Fibroblast of lung (primary cell): ENCODE results near the gene SCN8A. TPM values are rescaled to one million over a fixed set of nuclear protein-coding genes. Genes with fewer than 3 reads are reported as not detected.

Experiments
- DNase-seq, 2 donors: peaks; one replicate each; pipeline versions ENCODE4 v3.0.0 to v3.0.0-alpha.2; 2010; ENCODE audit warnings: low read depth in 2 of 2
- H2AFZ ChIP-seq: 2 replicates; pipeline ENCODE4 v1.5.1; 2012; ENCODE audit warnings: low read length, control low read depth, inconsistent platforms
- H3K27ac ChIP-seq: 2 replicates; pipeline ENCODE4 v1.5.1; 2011; ENCODE audit warnings: low read length, control low read depth; ENCODE audit not compliant: insufficient read depth
- H3K27me3 ChIP-seq: 2 replicates; pipeline ENCODE4 v1.5.1; 2011; ENCODE audit warnings: mild to moderate bottlenecking, low read length; ENCODE audit not compliant: control insufficient read depth, insufficient read depth
- H3K36me3 ChIP-seq: 2 replicates; pipeline ENCODE4 v1.5.1; 2011; ENCODE audit warnings: low read length; ENCODE audit not compliant: control insufficient read depth, insufficient read depth
- H3K4me1 ChIP-seq: 2 replicates; pipeline ENCODE4 v1.5.1; 2011; ENCODE audit warnings: low read length; ENCODE audit not compliant: control insufficient read depth, insufficient read depth; ENCODE audit errors: extremely low read depth
- H3K4me2 ChIP-seq: 2 replicates; pipeline ENCODE4 v1.5.1; 2011; ENCODE audit warnings: low read length, control low read depth; ENCODE audit not compliant: insufficient read depth; ENCODE audit errors: extremely low read depth
- H3K4me3 ChIP-seq, 4 experiments: fragments of 200-600 bp in 1 of 4; sonication (generic) in 1 of 4; replicated peaks in 1 of 4; 2 replicates each; pipeline ENCODE4 v1.5.1; 2011 to 2016; ENCODE audit warnings: low read length in 4 of 4, low read depth in 3 of 4, mild to moderate bottlenecking in 3 of 4, control low read depth in 2 of 4, inconsistent platforms in 1 of 4, mixed read lengths in 1 of 4; ENCODE audit not compliant: insufficient read depth in 1 of 4; ENCODE audit errors: control extremely low read depth in 1 of 4
- H3K79me2 ChIP-seq: 2 replicates; pipeline ENCODE4 v1.5.1; 2012; ENCODE audit warnings: mild to moderate bottlenecking, low read length, inconsistent platforms; ENCODE audit not compliant: control insufficient read depth, insufficient read depth
- H3K9ac ChIP-seq: 2 replicates; pipeline ENCODE4 v1.5.1; 2011; ENCODE audit warnings: mild to moderate bottlenecking, low read length, control low read depth; ENCODE audit not compliant: insufficient read depth
- H3K9me3 ChIP-seq: 2 replicates; pipeline ENCODE4 v1.5.1; 2012; ENCODE audit warnings: low read depth, low read length; ENCODE audit not compliant: control insufficient read depth, insufficient read depth
- H4K20me1 ChIP-seq: 2 replicates; pipeline ENCODE4 v1.5.1; 2011; ENCODE audit warnings: low read length; ENCODE audit not compliant: control insufficient read depth, insufficient read depth; ENCODE audit errors: extremely low read depth
- EZH2 ChIP-seq: IDR thresholded peaks from 2 replicates; pipeline ENCODE4 v1.5.1; 2012; ENCODE audit warnings: low read length, control low read depth, mild to moderate bottlenecking; ENCODE audit errors: missing control alignments
- polyA plus RNA-seq, 2 donors: library from polyadenylated mRNA; depleted of rRNA in 1 of 2; stranded (reverse) in 1 of 2; unstranded in 1 of 2; fragments of >200 nt; gene quantifications; 2 replicates each; pipeline ENCODE4 v1.2.1, GENCODE V29; 2011 to 2012; ENCODE audit warnings: missing spikeins in 1 of 2
- total RNA-seq: library from RNA; depleted of rRNA; stranded (reverse); fragments of >200 nt; gene quantifications from 2 replicates; pipeline ENCODE4 v1.2.1, GENCODE V29; 2014
- TF ChIP-seq, protein P1 (sequence below), 2 donors: IDR thresholded peaks in 1 of 2; conservative IDR thresholded peaks in 1 of 2; 1 replicate in 1 of 2; 2 replicates in 1 of 2; pipeline ENCODE4 v1.5.1; 2011 to 2012; ENCODE audit warnings: low read length in 2 of 2, control low read depth in 1 of 2, inconsistent platforms in 1 of 2, low read depth in 1 of 2, mild to moderate bottlenecking in 1 of 2

Gene SCN8A
- total and polyA plus RNA-seq, 2 donors (not counting 1 experiment from before 2014, with no cell fraction given) = 12.8 to 27.2 TPM

GRCh38 chr12:51678086-51678724, 87.2 kb downstream of the SCN8A start:
- no peak overlapping the region for H3K4me2 ChIP-seq
- no peak for TF ChIP-seq EZH2
- TF ChIP-seq, protein P1, sequence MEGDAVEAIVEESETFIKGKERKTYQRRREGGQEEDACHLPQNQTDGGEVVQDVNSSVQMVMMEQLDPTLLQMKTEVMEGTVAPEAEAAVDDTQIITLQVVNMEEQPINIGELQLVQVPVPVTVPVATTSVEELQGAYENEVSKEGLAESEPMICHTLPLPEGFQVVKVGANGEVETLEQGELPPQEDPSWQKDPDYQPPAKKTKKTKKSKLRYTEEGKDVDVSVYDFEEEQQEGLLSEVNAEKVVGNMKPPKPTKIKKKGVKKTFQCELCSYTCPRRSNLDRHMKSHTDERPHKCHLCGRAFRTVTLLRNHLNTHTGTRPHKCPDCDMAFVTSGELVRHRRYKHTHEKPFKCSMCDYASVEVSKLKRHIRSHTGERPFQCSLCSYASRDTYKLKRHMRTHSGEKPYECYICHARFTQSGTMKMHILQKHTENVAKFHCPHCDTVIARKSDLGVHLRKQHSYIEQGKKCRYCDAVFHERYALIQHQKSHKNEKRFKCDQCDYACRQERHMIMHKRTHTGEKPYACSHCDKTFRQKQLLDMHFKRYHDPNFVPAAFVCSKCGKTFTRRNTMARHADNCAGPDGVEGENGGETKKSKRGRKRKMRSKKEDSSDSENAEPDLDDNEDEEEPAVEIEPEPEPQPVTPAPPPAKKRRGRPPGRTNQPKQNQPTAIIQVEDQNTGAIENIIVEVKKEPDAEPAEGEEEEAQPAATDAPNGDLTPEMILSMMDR (conservative IDR thresholded peaks at IDR 0.05 in 1 of 2, IDR thresholded peaks at IDR 0.05 in 1 of 2; ENCODE audit: low read depth in 1 of 2, low read length in 2 of 2) = peak; percentile 86 to 91

GRCh38 chr12:51682981-51683380, 91.9 kb downstream of the SCN8A start:
- no peaks in the 10 kb centered on the region for H3K27me3 ChIP-seq
- no peak overlapping the region for H3K27ac ChIP-seq
- H4K20me1 ChIP-seq = no peaks in the 10 kb centered on the region
- no peak for DNase-seq
- TF ChIP-seq, protein P1 (conservative IDR thresholded peaks at IDR 0.05 in 1 of 2, IDR thresholded peaks at IDR 0.05 in 1 of 2; ENCODE audit: low read depth in 1 of 2, low read length in 2 of 2) = no peak
- TF ChIP-seq EZH2 = no peak
- no peak overlapping the region for H2AFZ ChIP-seq
- no peaks in the 10 kb centered on the region for H3K36me3 ChIP-seq
- no peaks in the 10 kb centered on the region for H3K9me3 ChIP-seq
- H3K4me2 ChIP-seq = no peak overlapping the region
- no peaks in the 10 kb centered on the region for H3K79me2 ChIP-seq
- H3K4me1 ChIP-seq = peaks cover 9% of the 10 kb centered on the region
- no peak overlapping the region for H3K4me3 ChIP-seq
- no peak overlapping the region for H3K9ac ChIP-seq

More at GRCh38 chr12:51678086-51678724, 87.2 kb downstream of the SCN8A start:
- peak; percentile 52 to 62 for DNase-seq
- Histone ChIP-seq H4K20me1 (no peaks in the 10 kb centered on the region), H3K79me2 (no peaks in the 10 kb centered on the region), H3K9me3 (no peaks in the 10 kb centered on the region), H2AFZ (no peak overlapping the region), H3K4me3 (no peak overlapping the region), H3K4me1 (no peaks in the 10 kb centered on the region), H3K9ac (no peak overlapping the region), H3K27ac (no peak overlapping the region), H3K27me3 (no peaks in the 10 kb centered on the region), H3K36me3 (no peaks in the 10 kb centered on the region)

GRCh38 chr12:51683763-51684357, 92.8 kb downstream of the SCN8A start:
- Histone ChIP-seq H3K27ac (no peak overlapping the region), H3K4me2 (no peak overlapping the region), H3K79me2 (no peaks in the 10 kb centered on the region), H4K20me1 (no peaks in the 10 kb centered on the region), H3K36me3 (no peaks in the 10 kb centered on the region), H2AFZ (no peak overlapping the region), H3K4me1 (peaks cover 9% of the 10 kb centered on the region), H3K27me3 (no peaks in the 10 kb centered on the region), H3K9me3 (no peaks in the 10 kb centered on the region), H3K4me3 (no peak overlapping the region), H3K9ac (no peak overlapping the region)
- DNase-seq = peak; percentile 75 to 76
- no peak for TF ChIP-seq EZH2
- TF ChIP-seq, protein P1 (conservative IDR thresholded peaks at IDR 0.05 in 1 of 2, IDR thresholded peaks at IDR 0.05 in 1 of 2; ENCODE audit: low read depth in 1 of 2, low read length in 2 of 2) = no peak
